A549 (cell line): Measurements from ENCODE around the gene CYB5B. TPM values are rescaled to one million over a fixed set of nuclear protein-coding genes. Genes with fewer than 3 reads are reported as not detected.
A peak's percentile ranks its signal among the peaks of the same experiment; 100 is the strongest.

Experiments used
- ATAC-seq, 2 experiments: fragments of 200-7000 bp in 1 of 2; fragments of >200 bp in 1 of 2; cut with Nextera tagmentation in 1 of 2; cut with Tn5 transposase in 1 of 2; 3 replicates each; pipeline versions ENCODE4 v1.8.0 to v1.9.1; 2018 to 2020; ENCODE audit warnings: mild to moderate bottlenecking in 1 of 2, moderate library complexity in 1 of 2
- CTCF ChIA-PET: fragments of 300-600 bp; sonication (Branson Sonifier 250); formaldehyde crosslinking; extraction: SDS; loops from one replicate; lab custom pipeline; 2021; ENCODE audit warnings: antibody characterized with exemption, inconsistent platforms; lab: Yijun Ruan, JAX
- POLR2A ChIA-PET: fragments of 350-600 bp; formaldehyde crosslinking; extraction: SDS; loops from one replicate; lab custom pipeline; 2021; ENCODE audit warnings: antibody characterized with exemption, inconsistent platforms; lab: Yijun Ruan, JAX
- DNase-seq, 2 experiments: peaks; one replicate each; pipeline versions ENCODE4 v3.0.0 to v3.0.0-alpha.2; 2011 to 2016; ENCODE audit warnings: low read depth in 1 of 2, low spot score in 1 of 2
- FAIRE-seq: peaks from 2 replicates; lab custom pipeline; 2011; peaks lifted over from hg19 to GRCh38; lab: Jason Lieb, UNC
- H3K27ac ChIP-seq, 2 experiments: fragments of >200 bp; sonication (Bioruptor Twin); formaldehyde crosslinking; 3 replicates each; pipeline ENCODE4 v1.5.1; 2016 to 2017
- H3K4me1 ChIP-seq: fragments of >200 bp; sonication (Bioruptor Twin); formaldehyde crosslinking; 3 replicates; pipeline ENCODE4 v1.6.1; 2016
- H3K4me2 ChIP-seq: fragments of >200 bp; sonication (Bioruptor Twin); formaldehyde crosslinking; 3 replicates; pipeline ENCODE4 v1.6.1; 2016
- H3K4me3 ChIP-seq: fragments of >200 bp; sonication (Bioruptor Twin); formaldehyde crosslinking; 3 replicates; pipeline ENCODE4 v1.5.1; 2016
- H3K9me3 ChIP-seq: fragments of >200 bp; sonication (Bioruptor Twin); formaldehyde crosslinking; 3 replicates; pipeline ENCODE4 v1.6.1; 2016
- BHLHE40 ChIP-seq: IDR thresholded peaks from 2 replicates; pipeline ENCODE4 v1.6.1; 2012; ENCODE audit warnings: low read depth, low read length, inconsistent platforms
- CEBPB ChIP-seq, 2 experiments: fragments of >200 bp in 1 of 2; sonication (Bioruptor Twin) in 1 of 2; formaldehyde crosslinking in 1 of 2; IDR thresholded peaks; 2 replicates each; pipeline ENCODE4 v1.6.1; 2012 to 2016
- FOSL2 ChIP-seq, 2 experiments: fragments of 450-650 bp in 1 of 2; fragments of >200 bp in 1 of 2; sonication (Bioruptor Twin) in 1 of 2; formaldehyde crosslinking; IDR thresholded peaks; 2 replicates each; pipeline versions ENCODE4 v1.5.0 to v1.6.1; 2016 to 2020; ENCODE audit warnings: mild to moderate bottlenecking in 1 of 2, moderate library complexity in 1 of 2
- GATA3 ChIP-seq: IDR thresholded peaks from 2 replicates; pipeline ENCODE4 v1.6.1; 2012; ENCODE audit warnings: borderline replicate concordance
- HDAC2 ChIP-seq: fragments of 200-600 bp; sonication (generic); IDR thresholded peaks from 2 replicates; pipeline ENCODE4 v1.6.1; 2016
- KDM5A ChIP-seq: fragments of 200-600 bp; sonication (generic); IDR thresholded peaks from 2 replicates; pipeline ENCODE4 v1.6.1; 2016; ENCODE audit warnings: antibody characterized with exemption, mild to moderate bottlenecking
- MAFK ChIP-seq: fragments of 450-650 bp; IDR thresholded peaks from 2 replicates; pipeline ENCODE4 v1.6.1; 2014; ENCODE audit not compliant: partially characterized antibody
- NPAS2 ChIP-seq: fragments of 250-450 bp; sonication (Bioruptor Pico); IDR thresholded peaks from 2 replicates; pipeline ENCODE4 v1.8.0; 2022; ENCODE audit warnings: mild to moderate bottlenecking, moderate library complexity, borderline replicate concordance
- POLR2A ChIP-seq: IDR thresholded peaks from 2 replicates; pipeline ENCODE4 v1.6.1; 2012; ENCODE audit warnings: mild to moderate bottlenecking, low read length
- RAD21 ChIP-seq, 2 experiments: fragments of >200 bp in 1 of 2; sonication (Bioruptor Twin) in 1 of 2; formaldehyde crosslinking in 1 of 2; IDR thresholded peaks in 1 of 2; conservative IDR thresholded peaks in 1 of 2; 2 replicates in 1 of 2; 3 replicates in 1 of 2; pipeline ENCODE4 v1.6.1; 2012 to 2018; ENCODE audit warnings: inconsistent platforms in 1 of 2
- RARB ChIP-seq: fragments of 250-450 bp; sonication (Bioruptor Pico); IDR thresholded peaks from 2 replicates; pipeline ENCODE4 v1.8.0; 2021; ENCODE audit warnings: mild to moderate bottlenecking, moderate library complexity
- WGBS: methylation state at CpG from one replicate; pipeline ENCODE4 v1.1.6; 2017; ENCODE audit errors: missing lambda C conversion rate; 5-methylcytosine and 5-hydroxymethylcytosine counted together
- polyA plus RNA-seq, 4 experiments: library from polyadenylated mRNA; depleted of rRNA in 3 of 4; stranded (reverse); fragments of >200 nt; fragmentation: RNase III in 1 of 4; extraction: RNeasy Plus Mini Kit Qiagen cat#74134 plus additional on column Dnase treatment in 1 of 4; gene quantifications; 2 replicates in 3 of 4; 3 replicates in 1 of 4; pipeline ENCODE4 v1.2.3, GENCODE V29; 2011 to 2017
- TF ChIP-seq, protein P1 (sequence below): fragments of 450-650 bp; IDR thresholded peaks from 2 replicates; pipeline ENCODE4 v1.6.1; 2014; ENCODE audit warnings: antibody characterized with exemption
- TF ChIP-seq, protein P2 (sequence below): fragments of >200 bp; sonication (Bioruptor Twin); formaldehyde crosslinking; IDR thresholded peaks from 2 replicates; pipeline ENCODE4 v1.6.1; 2016
- TF ChIP-seq, protein P3 (sequence below): fragments of 200-600 bp; sonication (generic); IDR thresholded peaks from 2 replicates; pipeline ENCODE4 v1.6.1; 2016; ENCODE audit warnings: antibody characterized with exemption, mild to moderate bottlenecking, moderate library complexity
- TF ChIP-seq, protein P4 (sequence below): fragments of >200 bp; sonication (Bioruptor Twin); formaldehyde crosslinking; IDR thresholded peaks from 3 replicates; pipeline ENCODE4 v1.5.1; 2016

Gene CYB5B
- polyA plus RNA-seq, 2 of the 4 experiments (the other 2 are of a cell fraction) = 248 to 477 TPM

DNA sequence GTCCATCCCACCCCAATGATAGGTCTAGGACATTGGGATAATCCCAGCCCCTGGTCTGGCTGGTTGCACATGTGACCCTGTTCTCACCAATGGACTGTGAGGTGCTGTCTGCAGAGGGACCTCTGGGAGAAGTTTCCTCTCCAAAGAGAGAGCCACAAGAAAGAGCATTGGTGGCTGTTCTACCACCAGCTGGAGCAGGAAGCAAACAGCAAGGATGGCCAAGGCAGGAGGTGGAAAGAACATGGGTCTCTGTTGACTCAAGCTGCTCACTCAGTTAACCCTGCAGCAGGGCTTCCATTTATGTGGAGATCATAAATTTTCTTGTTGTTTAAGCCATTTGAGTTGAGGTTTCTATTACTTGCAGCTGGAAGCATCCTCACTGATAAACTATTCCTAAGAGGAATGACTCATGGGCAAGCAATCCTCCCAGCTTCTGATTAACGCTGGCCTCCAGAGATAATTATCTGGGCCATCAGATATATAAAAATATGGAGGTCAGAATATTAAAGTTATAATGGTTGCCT is 52.6 kb downstream of the CYB5B start:
- Histone ChIP-seq H3K4me2 (peak overlapping the region; percentile 57), H3K9me3 (no peaks in the 10 kb centered on the region), H3K27ac (peak overlapping the region; percentile 66 to 83), H3K4me1 (peaks cover 23% of the 10 kb centered on the region), H3K4me3 (no peak overlapping the region)
- DNase-seq (peak; percentile 64 to 73), FAIRE-seq (no peak), ATAC-seq (peak; percentile 82 to 89)
- ChIA-PET POLR2A (interaction anchor here (1.1 to 1.2 kb wide), 3 partner anchors 53 to 81 kb away, joined by 4 to 6 read pairs (median 5); no protein-coding TSS in a partner anchor), CTCF (interaction anchor here (0.7 to 2.2 kb wide), 8 partner anchors 9 to 87 kb away, joined by 3 to 9 read pairs (median 3); no protein-coding TSS in a partner anchor)
- TF ChIP-seq, protein P1, sequence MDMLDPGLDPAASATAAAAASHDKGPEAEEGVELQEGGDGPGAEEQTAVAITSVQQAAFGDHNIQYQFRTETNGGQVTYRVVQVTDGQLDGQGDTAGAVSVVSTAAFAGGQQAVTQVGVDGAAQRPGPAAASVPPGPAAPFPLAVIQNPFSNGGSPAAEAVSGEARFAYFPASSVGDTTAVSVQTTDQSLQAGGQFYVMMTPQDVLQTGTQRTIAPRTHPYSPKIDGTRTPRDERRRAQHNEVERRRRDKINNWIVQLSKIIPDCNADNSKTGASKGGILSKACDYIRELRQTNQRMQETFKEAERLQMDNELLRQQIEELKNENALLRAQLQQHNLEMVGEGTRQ = peak; percentile 80
- TF ChIP-seq HDAC2 (no peak), FOSL2 (IDR thresholded peaks at IDR 0.05) (peak; percentile 68; the same call in 1 of the 2 replicates), FOSL2 (CRISPR knock-in tag; IDR thresholded peaks at IDR 0.05) (peak; percentile 83), CEBPB (IDR thresholded peaks at IDR 0.05) (0 out of 4 replicates have a peak, but pooled peaks of 1 of the 2 experiments have one; percentile 5), GATA3 (peak; percentile 90; the same call in 1 of the 2 replicates), RAD21 (conservative IDR thresholded peaks at IDR 0.05 in 1 of 2, IDR thresholded peaks at IDR 0.05 in 1 of 2) (0 out of 5 replicates have a peak, but pooled peaks of 1 of the 2 experiments have one; percentile 18), POLR2A (no peak)
- WGBS = 0% methylated on average over 1 of the region's 1 CpG

DNA sequence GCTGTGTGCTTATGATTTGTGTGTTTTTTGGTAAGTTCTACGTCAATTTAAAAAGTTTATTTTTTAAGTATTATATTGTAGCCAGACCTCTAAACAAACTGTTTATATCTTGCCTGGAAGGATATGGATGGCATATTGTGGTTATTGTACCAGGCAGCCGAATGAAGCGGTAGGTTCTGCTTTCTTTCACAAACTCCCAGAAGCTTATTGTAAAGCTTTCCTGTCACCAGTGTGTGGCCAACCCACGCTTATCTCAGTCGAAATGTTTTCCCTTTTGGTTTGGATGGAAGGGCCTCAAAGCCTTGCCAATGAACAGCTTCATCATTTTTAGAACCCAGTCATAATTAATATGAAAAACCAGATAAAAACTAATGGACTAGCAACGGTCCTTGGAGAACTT is 53.1 kb downstream of the CYB5B start:
- POLR2A ChIA-PET = interaction anchor here (0.5 to 1.2 kb wide), 3 partner anchors 53 to 294 kb away, joined by 4 to 7 read pairs (median 5); no protein-coding TSS in a partner anchor
- no peak for FAIRE-seq
- Histone ChIP-seq H3K4me1 (peaks cover 29% of the 10 kb centered on the region), H3K4me3 (no peak overlapping the region)
- TF ChIP-seq, protein P2, sequence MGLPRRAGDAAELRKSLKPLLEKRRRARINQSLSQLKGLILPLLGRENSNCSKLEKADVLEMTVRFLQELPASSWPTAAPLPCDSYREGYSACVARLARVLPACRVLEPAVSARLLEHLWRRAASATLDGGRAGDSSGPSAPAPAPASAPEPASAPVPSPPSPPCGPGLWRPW = no peak
- TF ChIP-seq BHLHE40 = no peak
- TF ChIP-seq MAFK = no peak
- TF ChIP-seq KDM5A = no peak
- no peak for TF ChIP-seq RARB (CRISPR knock-in tag)
- TF ChIP-seq, all 56 proteins: peak for 0
- DNase-seq (no peak), ATAC-seq (peak; percentile 18 to 28; a peak in 3 of 6 replicates)
- peak overlapping the region; percentile 57 for H3K4me2 ChIP-seq
- peak overlapping the region; percentile 66 to 83 for H3K27ac ChIP-seq
- 48% methylated on average over 6 of the region's 6 CpGs for WGBS
- CTCF ChIA-PET = interaction anchor here (0.6 to 2.2 kb wide), 7 partner anchors 9 to 495 kb away, joined by 3 to 9 read pairs (median 3); no protein-coding TSS in a partner anchor
- H3K9me3 ChIP-seq = no peaks in the 10 kb centered on the region

DNA sequence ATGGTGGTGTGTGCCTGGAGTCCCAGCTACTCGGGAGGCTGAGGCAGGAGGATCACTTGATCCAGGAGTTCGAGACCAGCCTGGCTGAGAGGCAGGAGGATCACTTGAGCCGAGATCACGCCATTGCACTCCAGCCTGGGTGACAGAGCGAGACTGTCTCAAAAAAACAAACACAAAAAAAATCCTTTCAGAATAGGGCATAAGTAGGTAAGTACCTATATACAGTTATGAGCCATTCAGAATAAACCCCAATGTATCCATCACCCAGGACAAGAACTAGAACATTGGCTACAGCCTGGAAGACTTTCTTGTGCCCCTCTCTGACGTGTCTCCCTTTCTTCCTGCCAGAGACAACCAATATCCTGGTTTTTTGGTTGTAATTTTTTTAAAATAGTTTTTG is 54.3 kb downstream of the CYB5B start:
- FAIRE-seq (no peak), ATAC-seq (no peak), DNase-seq (no peak)
- 96% methylated on average over 6 of the region's 6 CpGs for WGBS
- Histone ChIP-seq H3K9me3 (no peaks in the 10 kb centered on the region), H3K4me1 (peaks cover 32% of the 10 kb centered on the region), H3K4me3 (no peak overlapping the region), H3K4me2 (no peak overlapping the region)
- POLR2A ChIA-PET = no interaction called here
- CTCF ChIA-PET = interaction anchor here (2.2 kb wide), 1 partner anchor 23 kb away, joined by 8 read pairs; no protein-coding TSS in a partner anchor
- TF ChIP-seq, protein P3, sequence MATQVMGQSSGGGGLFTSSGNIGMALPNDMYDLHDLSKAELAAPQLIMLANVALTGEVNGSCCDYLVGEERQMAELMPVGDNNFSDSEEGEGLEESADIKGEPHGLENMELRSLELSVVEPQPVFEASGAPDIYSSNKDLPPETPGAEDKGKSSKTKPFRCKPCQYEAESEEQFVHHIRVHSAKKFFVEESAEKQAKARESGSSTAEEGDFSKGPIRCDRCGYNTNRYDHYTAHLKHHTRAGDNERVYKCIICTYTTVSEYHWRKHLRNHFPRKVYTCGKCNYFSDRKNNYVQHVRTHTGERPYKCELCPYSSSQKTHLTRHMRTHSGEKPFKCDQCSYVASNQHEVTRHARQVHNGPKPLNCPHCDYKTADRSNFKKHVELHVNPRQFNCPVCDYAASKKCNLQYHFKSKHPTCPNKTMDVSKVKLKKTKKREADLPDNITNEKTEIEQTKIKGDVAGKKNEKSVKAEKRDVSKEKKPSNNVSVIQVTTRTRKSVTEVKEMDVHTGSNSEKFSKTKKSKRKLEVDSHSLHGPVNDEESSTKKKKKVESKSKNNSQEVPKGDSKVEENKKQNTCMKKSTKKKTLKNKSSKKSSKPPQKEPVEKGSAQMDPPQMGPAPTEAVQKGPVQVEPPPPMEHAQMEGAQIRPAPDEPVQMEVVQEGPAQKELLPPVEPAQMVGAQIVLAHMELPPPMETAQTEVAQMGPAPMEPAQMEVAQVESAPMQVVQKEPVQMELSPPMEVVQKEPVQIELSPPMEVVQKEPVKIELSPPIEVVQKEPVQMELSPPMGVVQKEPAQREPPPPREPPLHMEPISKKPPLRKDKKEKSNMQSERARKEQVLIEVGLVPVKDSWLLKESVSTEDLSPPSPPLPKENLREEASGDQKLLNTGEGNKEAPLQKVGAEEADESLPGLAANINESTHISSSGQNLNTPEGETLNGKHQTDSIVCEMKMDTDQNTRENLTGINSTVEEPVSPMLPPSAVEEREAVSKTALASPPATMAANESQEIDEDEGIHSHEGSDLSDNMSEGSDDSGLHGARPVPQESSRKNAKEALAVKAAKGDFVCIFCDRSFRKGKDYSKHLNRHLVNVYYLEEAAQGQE = no peak
- no peak for TF ChIP-seq NPAS2 (CRISPR knock-in tag)
- TF ChIP-seq, protein P4, sequence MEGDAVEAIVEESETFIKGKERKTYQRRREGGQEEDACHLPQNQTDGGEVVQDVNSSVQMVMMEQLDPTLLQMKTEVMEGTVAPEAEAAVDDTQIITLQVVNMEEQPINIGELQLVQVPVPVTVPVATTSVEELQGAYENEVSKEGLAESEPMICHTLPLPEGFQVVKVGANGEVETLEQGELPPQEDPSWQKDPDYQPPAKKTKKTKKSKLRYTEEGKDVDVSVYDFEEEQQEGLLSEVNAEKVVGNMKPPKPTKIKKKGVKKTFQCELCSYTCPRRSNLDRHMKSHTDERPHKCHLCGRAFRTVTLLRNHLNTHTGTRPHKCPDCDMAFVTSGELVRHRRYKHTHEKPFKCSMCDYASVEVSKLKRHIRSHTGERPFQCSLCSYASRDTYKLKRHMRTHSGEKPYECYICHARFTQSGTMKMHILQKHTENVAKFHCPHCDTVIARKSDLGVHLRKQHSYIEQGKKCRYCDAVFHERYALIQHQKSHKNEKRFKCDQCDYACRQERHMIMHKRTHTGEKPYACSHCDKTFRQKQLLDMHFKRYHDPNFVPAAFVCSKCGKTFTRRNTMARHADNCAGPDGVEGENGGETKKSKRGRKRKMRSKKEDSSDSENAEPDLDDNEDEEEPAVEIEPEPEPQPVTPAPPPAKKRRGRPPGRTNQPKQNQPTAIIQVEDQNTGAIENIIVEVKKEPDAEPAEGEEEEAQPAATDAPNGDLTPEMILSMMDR = no peak
- TF ChIP-seq, all 56 proteins: peak for 0
- H3K27ac ChIP-seq = no peak overlapping the region
